MM.1S (cell line): ENCODE measurements around the gene PTTG1.

Source experiments
- EZH2 ChIP-seq: fragments of 300-600 bp; sonication (generic); optimal IDR thresholded peaks from 2 replicates; pipeline ENCODE3; 2017; ENCODE audit warnings: low read depth, mild to moderate bottlenecking, antibody characterized with exemption, low read length, mixed read lengths
- EZH2phosphoT487 ChIP-seq: fragments of 300-600 bp; sonication (generic); IDR thresholded peaks from 2 replicates; pipeline ENCODE4 v1.6.1; 2018; ENCODE audit warnings: antibody characterized with exemption, low read length
- TF ChIP-seq, protein P1 (sequence below): fragments of 300-600 bp; sonication (generic); IDR thresholded peaks from 2 replicates; pipeline ENCODE4 v1.5.1; 2016; ENCODE audit warnings: antibody characterized with exemption, low read length, mixed read lengths

- TF ChIP-seq, protein P1, sequence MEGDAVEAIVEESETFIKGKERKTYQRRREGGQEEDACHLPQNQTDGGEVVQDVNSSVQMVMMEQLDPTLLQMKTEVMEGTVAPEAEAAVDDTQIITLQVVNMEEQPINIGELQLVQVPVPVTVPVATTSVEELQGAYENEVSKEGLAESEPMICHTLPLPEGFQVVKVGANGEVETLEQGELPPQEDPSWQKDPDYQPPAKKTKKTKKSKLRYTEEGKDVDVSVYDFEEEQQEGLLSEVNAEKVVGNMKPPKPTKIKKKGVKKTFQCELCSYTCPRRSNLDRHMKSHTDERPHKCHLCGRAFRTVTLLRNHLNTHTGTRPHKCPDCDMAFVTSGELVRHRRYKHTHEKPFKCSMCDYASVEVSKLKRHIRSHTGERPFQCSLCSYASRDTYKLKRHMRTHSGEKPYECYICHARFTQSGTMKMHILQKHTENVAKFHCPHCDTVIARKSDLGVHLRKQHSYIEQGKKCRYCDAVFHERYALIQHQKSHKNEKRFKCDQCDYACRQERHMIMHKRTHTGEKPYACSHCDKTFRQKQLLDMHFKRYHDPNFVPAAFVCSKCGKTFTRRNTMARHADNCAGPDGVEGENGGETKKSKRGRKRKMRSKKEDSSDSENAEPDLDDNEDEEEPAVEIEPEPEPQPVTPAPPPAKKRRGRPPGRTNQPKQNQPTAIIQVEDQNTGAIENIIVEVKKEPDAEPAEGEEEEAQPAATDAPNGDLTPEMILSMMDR, result no peak
- TF ChIP-seq EZH2 (no peak), EZH2phosphoT487 (no peak)
Observed at GRCh38 chr5:160384681-160385080, 37.0 kb upstream of the PTTG1 start.
